Right lobe of liver (tissue), 6 donors: Measurements from ENCODE around the gene ANXA4. TPM values are rescaled to one million over a fixed set of nuclear protein-coding genes. Genes with fewer than 3 reads are reported as not detected.

Source experiments
- ATAC-seq, 4 donors: fragments of 200-7000 bp; cut with Tn5 transposase; one replicate each; pipeline ENCODE4 v1.9.1; 2020; ENCODE audit warnings: mild to moderate bottlenecking in 4 of 4, moderate library complexity in 4 of 4
- DNase-seq, 3 donors: peaks; one replicate each; pipeline ENCODE4 v3.0.0-alpha.2; 2020
- H3K27ac ChIP-seq, 3 donors: fragments of 200-600 bp; one replicate each; pipeline ENCODE4 v1.8.0; 2022
- H3K27me3 ChIP-seq, 2 donors: fragments of 200-600 bp; one replicate each; pipeline ENCODE4 v1.8.0; 2022
- H3K36me3 ChIP-seq, 4 donors: fragments of 200-600 bp; sonication (generic) in 1 of 4; one replicate each; pipeline versions ENCODE4 v1.5.1 to v1.8.0; 2017 to 2022; ENCODE audit warnings: control low read depth in 1 of 4
- H3K4me1 ChIP-seq, 4 donors: fragments of 200-600 bp; sonication (generic) in 1 of 4; one replicate each; pipeline versions ENCODE4 v1.5.1 to v1.8.0; 2017 to 2022; ENCODE audit warnings: control low read depth in 1 of 4
- H3K4me3 ChIP-seq, 3 donors: fragments of 200-600 bp; one replicate each; pipeline ENCODE4 v1.8.0; 2022
- H3K9me3 ChIP-seq, 4 donors: fragments of 200-600 bp; sonication (generic) in 1 of 4; one replicate each; pipeline versions ENCODE4 v1.5.1 to v1.8.0; 2017 to 2022; ENCODE audit warnings: control low read depth in 1 of 4
- POLR2A ChIP-seq: fragments of 450-650 bp; IDR thresholded peaks from one replicate; pipeline ENCODE4 v1.6.1; 2017; ENCODE audit warnings: antibody characterized with exemption, mild to moderate bottlenecking
- WGBS: methylation state at CpG from one replicate; pipeline ENCODE4 v1.1.6; 2018; ENCODE audit warnings: low coverage, low lambda C conversion rate; ENCODE audit not compliant: insufficient coverage; ENCODE audit errors: missing lambda C conversion rate; 5-methylcytosine and 5-hydroxymethylcytosine counted together
- intact Hi-C, 2 donors: fragments of 100-400 bp; cut with DNase I; formaldehyde crosslinking; loops; one replicate each; pipeline versions ENCODE4 v1.11.2 to v1.14.1; 2022
- total RNA-seq, 6 experiments: library from RNA; depleted of rRNA in 2 of 6; stranded (reverse); fragments of >200 nt in 2 of 6; fragmentation: NEBNext Ultra II Directional in 3 of 6; extraction: Animal tissue kit (Norgen Biotek cat#: 25700) in 3 of 6; gene quantifications; one replicate each; pipeline versions ENCODE4 v1.1.0 to v1.2.4, GENCODE V29; 2016 to 2023
- TF ChIP-seq, protein P1 (sequence below), 4 donors: fragments of 200-600 bp in 3 of 4; fragments of 450-650 bp in 1 of 4; IDR thresholded peaks; one replicate each; pipeline versions ENCODE4 v1.5.1 to v1.8.0; 2016 to 2022; ENCODE audit warnings: antibody characterized with exemption in 4 of 4, mild to moderate bottlenecking in 2 of 4
- donor health status: DM: no; HTN: yes; CAD: no.
- donor health status: DM: no; HTN: no; CAD: no.
- donor health status: DM: no; HTN: no; CAD: no.
- donor health status: DM: no; HTN: yes; CAD: no.
- donor health status: DM: no; HTN: yes; CAD: no.

Gene ANXA4
- total RNA-seq, 6 experiments from 2014 or later, result 53.5 to 173 (median 92.1) TPM

DNA sequence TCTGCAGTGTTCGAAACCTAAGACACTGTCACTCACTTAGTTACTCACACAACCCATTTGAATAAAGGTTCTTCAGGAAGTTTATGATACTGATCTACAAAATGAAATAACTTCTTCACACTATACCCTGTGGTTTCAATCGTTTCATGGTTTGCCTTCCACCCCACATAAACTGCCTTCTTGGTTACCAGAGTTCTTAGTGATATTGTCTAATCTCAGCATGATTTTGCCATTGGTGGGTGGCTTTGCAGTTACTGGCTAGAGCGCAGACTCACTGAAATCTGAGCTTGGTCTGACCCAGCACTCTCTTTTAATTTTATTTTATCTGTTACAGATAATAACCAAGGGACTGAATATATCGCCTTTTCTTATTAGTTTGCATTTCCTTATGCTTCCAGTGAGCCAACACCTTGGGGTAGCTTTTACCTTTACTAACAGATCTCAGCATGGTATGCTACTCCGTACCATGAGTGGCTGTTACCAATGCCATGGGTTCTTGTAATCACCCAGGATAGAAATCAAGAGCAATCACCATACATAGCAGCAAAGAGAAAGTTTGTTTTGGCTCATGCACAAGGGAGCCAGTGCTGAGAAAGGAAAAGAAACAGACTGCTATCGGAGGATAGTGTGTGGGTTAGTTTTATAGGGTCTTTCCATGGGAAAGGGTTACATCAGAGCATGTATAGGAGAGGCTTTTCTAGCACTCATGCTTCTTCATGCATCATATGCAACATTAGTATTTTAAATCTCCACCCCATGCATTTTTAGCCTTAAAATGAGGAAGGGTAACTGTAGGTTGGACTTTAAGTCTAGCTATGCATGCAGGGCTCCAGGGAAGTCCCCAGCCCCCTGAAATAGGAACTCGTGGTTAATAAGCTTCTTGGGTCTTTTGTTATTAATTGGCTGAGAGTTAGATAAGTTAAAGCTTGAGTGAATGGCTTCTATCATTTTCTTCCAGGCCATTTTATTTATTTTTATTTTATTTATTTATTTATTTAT lies 33.3 kb downstream of the ANXA4 start:
- DNase-seq, result no peak
- no peaks in the 10 kb centered on the region for H3K27me3 ChIP-seq
- peaks cover 3 to 37% (median 12%) of the 10 kb centered on the region in 4 donors for H3K4me1 ChIP-seq
- peak overlapping the region in 1 of 3 donors; percentile 30 for H3K27ac ChIP-seq
- no peaks in the 10 kb centered on the region for H3K36me3 ChIP-seq
- H3K4me3 ChIP-seq, result no peak overlapping the region
- intact Hi-C loops, result no loop called here
- ATAC-seq, result peak; percentile 56 to 82 (median 78)
- TF ChIP-seq, protein P1, sequence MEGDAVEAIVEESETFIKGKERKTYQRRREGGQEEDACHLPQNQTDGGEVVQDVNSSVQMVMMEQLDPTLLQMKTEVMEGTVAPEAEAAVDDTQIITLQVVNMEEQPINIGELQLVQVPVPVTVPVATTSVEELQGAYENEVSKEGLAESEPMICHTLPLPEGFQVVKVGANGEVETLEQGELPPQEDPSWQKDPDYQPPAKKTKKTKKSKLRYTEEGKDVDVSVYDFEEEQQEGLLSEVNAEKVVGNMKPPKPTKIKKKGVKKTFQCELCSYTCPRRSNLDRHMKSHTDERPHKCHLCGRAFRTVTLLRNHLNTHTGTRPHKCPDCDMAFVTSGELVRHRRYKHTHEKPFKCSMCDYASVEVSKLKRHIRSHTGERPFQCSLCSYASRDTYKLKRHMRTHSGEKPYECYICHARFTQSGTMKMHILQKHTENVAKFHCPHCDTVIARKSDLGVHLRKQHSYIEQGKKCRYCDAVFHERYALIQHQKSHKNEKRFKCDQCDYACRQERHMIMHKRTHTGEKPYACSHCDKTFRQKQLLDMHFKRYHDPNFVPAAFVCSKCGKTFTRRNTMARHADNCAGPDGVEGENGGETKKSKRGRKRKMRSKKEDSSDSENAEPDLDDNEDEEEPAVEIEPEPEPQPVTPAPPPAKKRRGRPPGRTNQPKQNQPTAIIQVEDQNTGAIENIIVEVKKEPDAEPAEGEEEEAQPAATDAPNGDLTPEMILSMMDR (IDR thresholded peaks at IDR 0.05), result no peak
- TF ChIP-seq POLR2A, result no peak
- H3K9me3 ChIP-seq, result no peaks in the 10 kb centered on the region
- WGBS, result 38% methylated on average over 7 of the region's 7 CpGs

DNA sequence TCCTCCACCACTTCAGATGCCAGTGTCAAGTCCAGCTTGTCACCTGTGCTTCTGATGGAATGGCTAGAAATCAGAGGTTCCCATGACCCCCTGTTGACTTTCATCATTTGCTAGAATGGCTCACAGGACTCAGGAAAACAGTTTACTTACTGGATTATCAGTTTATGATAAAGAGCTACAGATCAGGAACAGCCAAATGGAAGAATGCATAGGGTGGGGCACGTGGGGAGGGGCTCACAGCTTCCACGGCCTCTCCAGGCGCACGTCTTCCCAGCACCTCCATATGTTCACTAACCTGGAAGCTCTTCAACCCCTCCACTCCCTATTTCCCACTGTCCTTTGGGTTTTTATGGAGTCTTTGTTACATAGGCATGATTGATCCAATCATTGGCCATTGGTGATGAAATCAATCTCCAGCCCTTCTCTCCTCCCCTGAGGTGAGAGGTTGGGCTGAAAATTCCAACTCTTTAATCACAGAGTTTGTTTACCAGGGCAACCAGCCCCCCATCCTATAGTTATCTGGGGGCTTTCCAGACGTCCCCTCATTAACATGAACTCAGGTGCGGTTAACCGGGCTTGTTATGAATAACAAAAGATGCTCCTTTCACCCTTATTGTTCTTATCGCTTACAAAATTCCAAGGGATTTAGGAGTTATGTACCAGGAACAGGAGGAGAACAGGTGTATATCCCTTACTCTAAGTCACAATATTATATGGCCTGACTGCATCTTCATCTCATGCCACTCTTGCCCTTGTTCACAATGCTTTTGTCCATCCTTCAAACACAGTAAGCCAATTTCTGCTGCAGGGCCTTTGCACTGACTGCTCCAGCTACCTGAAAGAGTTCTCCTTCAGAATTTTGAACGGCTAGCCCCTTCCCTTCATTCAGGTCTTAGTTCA lies 35.2 kb downstream of the ANXA4 start:
- WGBS, result 94% methylated on average over 9 of the region's 9 CpGs
- TF ChIP-seq, protein P1 (IDR thresholded peaks at IDR 0.05), result no peak
- TF ChIP-seq POLR2A, result no peak
- DNase-seq, result no peak
- H3K4me3 ChIP-seq, result no peak overlapping the region
- intact Hi-C loops, result no loop called here
- no peak for ATAC-seq
- H3K27ac ChIP-seq, result no peak overlapping the region
- H3K4me1 ChIP-seq, result peaks cover 3 to 54% (median 20%) of the 10 kb centered on the region in 4 donors
- H3K36me3 ChIP-seq, result no peaks in the 10 kb centered on the region
- H3K9me3 ChIP-seq, result no peaks in the 10 kb centered on the region
- H3K27me3 ChIP-seq, result no peaks in the 10 kb centered on the region

DNA sequence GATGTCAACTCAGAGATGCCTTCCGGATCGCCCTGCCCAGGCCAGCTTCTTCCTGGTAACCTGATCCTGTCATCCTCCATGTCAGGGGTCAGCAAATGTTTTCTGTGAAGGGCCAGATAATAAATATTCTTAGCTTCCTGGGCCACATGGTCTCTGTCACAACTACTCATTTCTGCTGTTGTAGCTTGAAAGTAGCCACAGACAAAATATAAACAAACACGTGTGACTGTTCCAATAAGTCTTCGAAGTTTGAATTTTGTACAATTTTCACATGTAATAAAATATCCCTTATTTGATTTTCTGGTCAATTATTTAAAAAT lies 35.8 kb downstream of the ANXA4 start:
- H3K4me1 ChIP-seq, result peaks cover 3 to 60% (median 23%) of the 10 kb centered on the region in 4 donors
- H3K36me3 ChIP-seq, result no peaks in the 10 kb centered on the region
- H3K9me3 ChIP-seq, result no peaks in the 10 kb centered on the region
- DNase-seq (no peak), ATAC-seq (no peak)
- intact Hi-C loops, result no loop called here
- no peak overlapping the region for H3K4me3 ChIP-seq
- H3K27me3 ChIP-seq, result no peaks in the 10 kb centered on the region
- no peak for TF ChIP-seq POLR2A
- TF ChIP-seq, protein P1 (IDR thresholded peaks at IDR 0.05), result no peak
- 56% methylated on average over 4 of the region's 4 CpGs for WGBS
- no peak overlapping the region for H3K27ac ChIP-seq

DNA sequence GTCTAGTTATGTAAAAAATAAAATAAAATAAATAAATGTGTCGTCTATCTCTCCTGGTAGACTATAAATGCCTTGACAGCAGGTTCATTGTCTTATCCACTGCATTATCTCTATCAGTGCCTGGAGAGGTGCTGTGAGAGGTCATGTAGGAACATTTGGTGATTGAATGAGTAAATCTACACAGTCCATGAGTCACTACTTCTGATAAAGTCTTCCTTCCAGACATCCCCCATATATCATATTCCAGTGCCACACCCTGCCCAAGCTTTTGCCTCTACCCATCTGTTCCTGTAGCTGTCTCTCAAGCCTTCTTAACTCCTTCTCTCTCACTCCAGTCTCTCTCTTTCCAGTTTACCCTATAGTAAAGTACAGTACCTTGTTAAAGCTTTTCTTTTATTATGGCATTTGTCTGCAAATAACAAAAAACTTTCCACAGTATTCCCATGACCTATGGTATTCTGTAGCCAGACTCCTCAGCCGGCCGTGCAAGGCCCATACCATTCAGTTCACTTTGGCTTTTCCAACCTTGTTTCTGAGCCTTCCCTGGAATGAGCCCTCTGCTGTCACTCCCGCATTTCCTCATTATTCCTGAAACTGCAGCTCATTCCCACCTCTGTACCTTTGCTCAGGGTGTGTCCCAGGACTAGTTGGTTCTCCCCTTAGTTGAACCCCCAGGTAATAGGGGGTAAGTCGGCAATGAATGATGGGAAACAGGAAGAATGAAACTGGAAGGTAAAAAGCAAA lies 37.5 kb downstream of the ANXA4 start:
- TF ChIP-seq, protein P1 (IDR thresholded peaks at IDR 0.05), result no peak
- TF ChIP-seq POLR2A, result no peak
- H3K36me3 ChIP-seq, result no peaks in the 10 kb centered on the region
- intact Hi-C loops, result no loop called here
- H3K4me1 ChIP-seq, result peaks cover 5 to 76% (median 30%) of the 10 kb centered on the region in 4 donors
- H3K27me3 ChIP-seq, result no peaks in the 10 kb centered on the region
- 48% methylated on average over 5 of the region's 5 CpGs for WGBS
- H3K9me3 ChIP-seq, result no peaks in the 10 kb centered on the region
- peak in 1 of 4 donors; percentile 48 for ATAC-seq
- no peak overlapping the region for H3K4me3 ChIP-seq
- no peak for DNase-seq
- H3K27ac ChIP-seq, result peak overlapping the region in 1 of 3 donors; percentile 84
